A673 (cell line): ENCODE results near the gene FAM81A. TPM values are rescaled to one million over a fixed set of nuclear protein-coding genes. Genes with fewer than 3 reads are reported as not detected.
A peak's percentile ranks its signal among the peaks of the same experiment; 100 is the strongest.
"Not testable (repeated sequence)": the region's sequence is repeated elsewhere in the genome, so short reads cannot be mapped to it uniquely, and the experiment has no call there.

Experiments used
- BruUV-seq: library from RNA; stranded (reverse); fragments of 400-500 nt; replicated peaks from 2 replicates; lab custom pipeline; 2021; lab: Mats Ljungman, UMichigan
- CTCF ChIA-PET: fragments of 300-600 bp; sonication (Branson Sonifier 250); formaldehyde crosslinking; loops from one replicate; lab custom pipeline; 2022; ENCODE audit warnings: antibody characterized with exemption; lab: Charles Lee
- POLR2A ChIA-PET: fragments of 300-600 bp; sonication (Branson Sonifier 250); formaldehyde crosslinking; loops from one replicate; lab custom pipeline; 2022; ENCODE audit warnings: antibody characterized with exemption; ENCODE audit not compliant: low non-redundant PET; lab: Charles Lee
- DNase-seq: peaks from one replicate; pipeline ENCODE4 v3.0.0-alpha.2; 2015; ENCODE audit warnings: low spot score
- H3K27ac ChIP-seq: fragments of 200-600 bp; sonication (generic); 2 replicates; pipeline ENCODE4 v1.5.1; 2016; ENCODE audit warnings: mixed run types, low read depth, mild to moderate bottlenecking, mixed read lengths, antibody characterized with exemption, low read length; ENCODE audit not compliant: poor library complexity, severe bottlenecking
- H3K27me3 ChIP-seq: fragments of 200-600 bp; sonication (generic); replicated peaks from 2 replicates; pipeline ENCODE4 v1.6.1; 2017; ENCODE audit warnings: mixed run types, low read depth, mild to moderate bottlenecking, mixed read lengths, antibody characterized with exemption, low read length; ENCODE audit not compliant: insufficient read depth, poor library complexity
- H3K36me3 ChIP-seq: fragments of 200-600 bp; sonication (generic); 2 replicates; pipeline ENCODE4 v1.6.1; 2016; ENCODE audit warnings: mixed run types, mild to moderate bottlenecking, mixed read lengths, antibody characterized with exemption, low read length; ENCODE audit not compliant: insufficient read depth, poor library complexity, severe bottlenecking
- H3K4me1 ChIP-seq: fragments of 200-600 bp; sonication (generic); 2 replicates; pipeline ENCODE4 v1.6.1; 2017; ENCODE audit warnings: mixed run types, mild to moderate bottlenecking, mixed read lengths, antibody characterized with exemption, low read length; ENCODE audit not compliant: insufficient read depth, poor library complexity, severe bottlenecking
- H3K4me3 ChIP-seq: fragments of 200-600 bp; sonication (generic); 2 replicates; pipeline ENCODE4 v1.5.1; 2016; ENCODE audit warnings: low read depth, mixed run types, mild to moderate bottlenecking, mixed read lengths, low read length; ENCODE audit not compliant: poor library complexity, severe bottlenecking
- H3K9me3 ChIP-seq: fragments of 200-600 bp; sonication (generic); 2 replicates; pipeline ENCODE4 v1.6.1; 2016; ENCODE audit warnings: mixed run types, low read depth, mild to moderate bottlenecking, mixed read lengths, antibody characterized with exemption, low read length; ENCODE audit not compliant: poor library complexity, severe bottlenecking
- CTCF ChIP-seq: fragments of 300-800, 200-600 bp; sonication (generic); conservative IDR thresholded peaks from 2 replicates; pipeline ENCODE4 v1.5.1; 2017; ENCODE audit warnings: low read depth, mild to moderate bottlenecking, antibody characterized with exemption, low read length, moderate library complexity, mixed read lengths
- EZH2 ChIP-seq: fragments of 200-600 bp; sonication (generic); IDR thresholded peaks from 2 replicates; pipeline ENCODE4 v1.6.1; 2017; ENCODE audit warnings: borderline replicate concordance, low read depth, mild to moderate bottlenecking, mixed read lengths, antibody characterized with exemption, low read length; ENCODE audit not compliant: poor library complexity, severe bottlenecking
- intact Hi-C: fragments of 100-400 bp; cut with micrococcal nuclease; formaldehyde crosslinking; loops from one replicate; pipeline ENCODE4 v1.10.0; 2022; ENCODE audit not compliant: unreplicated experiment
- total RNA-seq: library from RNA; stranded (reverse); gene quantifications from 2 replicates; pipeline ENCODE4 v1.2.3, GENCODE V29; 2021

Gene FAM81A
- total RNA-seq, 1 experiment from 2014 or later: not detected

GRCh38 chr15:59524331-59524731 is 86.3 kb downstream of the FAM81A start:
- ChIA-PET POLR2A (no interaction called here), CTCF (interaction anchor here (0.7 to 1.3 kb wide), 2 partner anchors 9 to 17 kb away, joined by 3 to 5 read pairs; no protein-coding TSS in a partner anchor)
- TF ChIP-seq EZH2: no peak
- TF ChIP-seq CTCF: no peak
- Histone ChIP-seq H3K9me3 (no peaks in the 10 kb centered on the region), H3K4me3 (no peak overlapping the region), H3K27ac (no peak overlapping the region), H3K4me1 (no peaks in the 10 kb centered on the region), H3K36me3 (no peaks in the 10 kb centered on the region), H3K27me3 (no peaks in the 10 kb centered on the region)
- BruUV-seq: no TSS peak
- intact Hi-C loops: no loop called here
- DNase-seq: no peak

GRCh38 chr15:59526466-59526865 is 88.5 kb downstream of the FAM81A start:
- POLR2A ChIA-PET, CTCF ChIA-PET: not testable (repeated sequence)

GRCh38 chr15:59528429-59528828 is 90.4 kb downstream of the FAM81A start:
- Histone ChIP-seq H3K27ac (no peak overlapping the region), H3K9me3 (no peaks in the 10 kb centered on the region), H3K4me1 (no peaks in the 10 kb centered on the region), H3K36me3 (no peaks in the 10 kb centered on the region), H3K4me3 (no peak overlapping the region), H3K27me3 (no peaks in the 10 kb centered on the region)
- intact Hi-C loops: loop anchor here (2.0 kb wide), 1 partner anchor 1302 kb away; no protein-coding TSS in a partner anchor
- ChIA-PET POLR2A (no interaction called here), CTCF (interaction anchor here (0.6 to 1.7 kb wide), 10 partner anchors 21 to 1316 kb away, joined by 3 to 8 read pairs (median 4); no protein-coding TSS in a partner anchor)
- no peak for DNase-seq
- no TSS peak for BruUV-seq
- TF ChIP-seq EZH2 (no peak), CTCF (no peak)

More at GRCh38 chr15:59526466-59526865, 88.5 kb downstream of the FAM81A start:
- intact Hi-C loops, H3K27ac ChIP-seq, BruUV-seq, H3K36me3 ChIP-seq, DNase-seq, H3K9me3 ChIP-seq, H3K27me3 ChIP-seq, H3K4me3 ChIP-seq, H3K4me1 ChIP-seq: not testable (repeated sequence)

- Histone ChIP-seq H3K4me1 (no peaks in the 10 kb centered on the region), H3K4me3 (no peak overlapping the region), H3K36me3 (no peaks in the 10 kb centered on the region), H3K27ac (no peak overlapping the region), H3K9me3 (no peaks in the 10 kb centered on the region), H3K27me3 (no peaks in the 10 kb centered on the region)
- CTCF ChIA-PET: interaction anchor here (0.6 to 1.7 kb wide), 13 partner anchors 12 to 1462 kb away, joined by 3 to 8 read pairs (median 4); no protein-coding TSS in a partner anchor
- intact Hi-C loops: loop anchor here (2.0 kb wide), 1 partner anchor 1302 kb away; no protein-coding TSS in a partner anchor
- DNase-seq: peak; percentile 93
- BruUV-seq: no TSS peak
- TF ChIP-seq CTCF (peak; percentile 81), EZH2 (no peak)
- POLR2A ChIA-PET: no interaction called here
These were observed 91.0 kb downstream of the FAM81A start for GRCh38 chr15:59528961-59529402.
